SK-N-SH (cell line): ENCODE measurements around the gene NAV2. TPM values are rescaled to one million over a fixed set of nuclear protein-coding genes. Genes with fewer than 3 reads are reported as not detected.

Source experiments
- CTCF ChIA-PET: fragments of 300-600, 350-600 bp; formaldehyde crosslinking; extraction: SDS; loops from one replicate; lab custom pipeline; 2021; lab: Yijun Ruan, JAX
- POLR2A ChIA-PET: fragments of 350-600 bp; sonication (Branson Sonifier 250); formaldehyde crosslinking; extraction: SDS; loops from one replicate; lab custom pipeline; 2020; ENCODE audit warnings: antibody characterized with exemption, inconsistent platforms; lab: Yijun Ruan, JAX
- DNase-seq: peaks from one replicate; pipeline ENCODE4 v3.0.0; 2012
- H2AFZ ChIP-seq: fragments of 200-600 bp; sonication (generic); 2 replicates; pipeline ENCODE4 v1.8.1; 2016; ENCODE audit warnings: antibody characterized with exemption, mild to moderate bottlenecking, low read depth
- H3F3A ChIP-seq: fragments of 200-600 bp; sonication (generic); replicated peaks from 2 replicates; pipeline ENCODE3; 2016; ENCODE audit warnings: antibody characterized with exemption, mild to moderate bottlenecking; ENCODE audit not compliant: insufficient read depth
- H3K27ac ChIP-seq, 2 experiments: fragments of 200-500 bp in 1 of 2; fragments of 200-600 bp in 1 of 2; sonication (Bioruptor generic) in 1 of 2; sonication (generic), shearing (Covaris generic) in 1 of 2; 2 replicates each; pipeline versions ENCODE4 v1.5.1 to v1.6.1; 2014 to 2016; ENCODE audit warnings: low read depth in 2 of 2, inconsistent platforms in 1 of 2, low read length in 1 of 2, mild to moderate bottlenecking in 1 of 2, mixed read lengths in 1 of 2
- H3K27me3 ChIP-seq: fragments of 200-600 bp; sonication (generic), shearing (Covaris generic); 2 replicates; pipeline ENCODE4 v1.6.1; 2016; ENCODE audit warnings: mixed run types; ENCODE audit not compliant: insufficient read depth
- H3K36me3 ChIP-seq, 2 experiments: fragments of 200-500 bp in 1 of 2; fragments of 200-600 bp in 1 of 2; sonication (Bioruptor generic) in 1 of 2; sonication (generic) in 1 of 2; replicated peaks in 1 of 2; 2 replicates each; pipeline versions ENCODE3 to v1.5.1; 2014 to 2016; ENCODE audit warnings: low read length in 1 of 2, mild to moderate bottlenecking in 1 of 2; ENCODE audit not compliant: insufficient read depth in 2 of 2, control insufficient read depth in 1 of 2
- H3K4me1 ChIP-seq, 2 experiments: fragments of 200-500 bp in 1 of 2; fragments of 200-600 bp in 1 of 2; sonication (Bioruptor generic) in 1 of 2; sonication (generic), shearing (Covaris generic) in 1 of 2; 2 replicates each; pipeline versions ENCODE4 v1.5.1 to v1.6.1; 2014 to 2016; ENCODE audit warnings: low read depth in 1 of 2, low read length in 1 of 2, mixed run types in 1 of 2; ENCODE audit not compliant: insufficient read depth in 2 of 2, control insufficient read depth in 1 of 2
- H3K4me2 ChIP-seq: fragments of 200-600 bp; sonication (generic), shearing (Covaris generic); 2 replicates; pipeline ENCODE4 v1.6.1; 2017; ENCODE audit warnings: mixed run types
- H3K4me3 ChIP-seq, 2 experiments: fragments of 200-500 bp in 1 of 2; fragments of 200-600 bp in 1 of 2; sonication (Bioruptor generic) in 1 of 2; sonication (generic), shearing (Covaris generic) in 1 of 2; 2 replicates each; pipeline versions ENCODE4 v1.5.1 to v1.8.1; 2014 to 2016; ENCODE audit warnings: low read depth in 2 of 2, inconsistent platforms in 1 of 2, low read length in 1 of 2, mild to moderate bottlenecking in 1 of 2, mixed read lengths in 1 of 2, moderate library complexity in 1 of 2
- H3K79me2 ChIP-seq: fragments of 200-600 bp; sonication (generic); 2 replicates; pipeline ENCODE4 v1.8.1; 2017; ENCODE audit warnings: mild to moderate bottlenecking; ENCODE audit not compliant: insufficient read depth
- H3K9ac ChIP-seq: fragments of 200-600 bp; sonication (generic); 2 replicates; pipeline ENCODE4 v1.6.1; 2017; ENCODE audit warnings: mixed run types
- H3K9me2 ChIP-seq: fragments of 200-600 bp; sonication (generic); 2 replicates; pipeline ENCODE4 v1.6.1; 2017; ENCODE audit warnings: mixed run types
- H3K9me3 ChIP-seq: fragments of 200-600 bp; sonication (generic); 2 replicates; pipeline ENCODE4 v1.6.1; 2017; ENCODE audit warnings: mixed run types, mild to moderate bottlenecking, moderate library complexity
- H4K20me1 ChIP-seq: fragments of 200-600 bp; sonication (generic); 2 replicates; pipeline ENCODE4 v1.6.1; 2017; ENCODE audit warnings: mild to moderate bottlenecking, mixed run types; ENCODE audit not compliant: insufficient read depth
- ELF1 ChIP-seq: IDR thresholded peaks from 2 replicates; pipeline ENCODE4 v1.4.0; 2012
- EZH2phosphoT487 ChIP-seq: fragments of 200-600 bp; sonication (generic); IDR thresholded peaks from 2 replicates; pipeline ENCODE4 v1.6.1; 2017; ENCODE audit warnings: low read depth, mixed run types, mild to moderate bottlenecking, antibody characterized with exemption, moderate library complexity, borderline replicate concordance
- FOXM1 ChIP-seq: IDR thresholded peaks from 2 replicates; pipeline ENCODE4 v1.4.0; 2012; ENCODE audit warnings: low read depth, mild to moderate bottlenecking
- MEF2A ChIP-seq: IDR thresholded peaks from 2 replicates; pipeline ENCODE4 v1.4.0; 2012; ENCODE audit warnings: low read depth, borderline replicate concordance
- MXI1 ChIP-seq: IDR thresholded peaks from 2 replicates; pipeline ENCODE4 v1.6.1; 2012; ENCODE audit warnings: mild to moderate bottlenecking, low read depth, low read length, improper control_type of control experiment
- RFX5 ChIP-seq: IDR thresholded peaks from 2 replicates; pipeline ENCODE4 v1.6.1; 2012; ENCODE audit warnings: mild to moderate bottlenecking, improper control_type of control experiment, low read length
- RXRA ChIP-seq: IDR thresholded peaks from 2 replicates; pipeline ENCODE4 v1.4.0; 2012; ENCODE audit warnings: low read depth, mild to moderate bottlenecking, borderline replicate concordance
- SIN3A ChIP-seq: IDR thresholded peaks from 2 replicates; pipeline ENCODE4 v1.6.1; 2012; ENCODE audit warnings: low read depth, mild to moderate bottlenecking, low read length, moderate library complexity, borderline replicate concordance
- TCF12 ChIP-seq: IDR thresholded peaks from 2 replicates; pipeline ENCODE4 v1.4.0; 2012
- WGBS: methylation state at CpG from one replicate; pipeline ENCODE4 v1.1.6; 2017; ENCODE audit warnings: low lambda C conversion rate; 5-methylcytosine and 5-hydroxymethylcytosine counted together
- polyA plus RNA-seq, 3 experiments: library from polyadenylated mRNA; depleted of rRNA; stranded (reverse); fragments of >200 nt; gene quantifications; 2 replicates each; pipeline ENCODE4 v1.2.3, GENCODE V29; 2012
- TF ChIP-seq, protein P1 (sequence below): fragments of 200-600 bp; sonication (generic); IDR thresholded peaks from 2 replicates; pipeline ENCODE4 v1.6.1; 2017; ENCODE audit warnings: antibody characterized with exemption, mild to moderate bottlenecking, moderate library complexity
- TF ChIP-seq, protein P2 (sequence below): fragments of 150-350 bp; IDR thresholded peaks from 2 replicates; pipeline ENCODE4 v1.6.1; 2016; ENCODE audit warnings: mild to moderate bottlenecking, low read depth, low read length
- TF ChIP-seq, protein P3 (sequence below): IDR thresholded peaks from 2 replicates; pipeline ENCODE4 v1.4.0; 2012; ENCODE audit warnings: low read depth, borderline replicate concordance
- TF ChIP-seq, protein P4 (sequence below): IDR thresholded peaks from 2 replicates; pipeline ENCODE4 v1.6.1; 2012; ENCODE audit warnings: mild to moderate bottlenecking, low read depth, low read length, moderate library complexity
- TF ChIP-seq, protein P5 (sequence below): fragments of 150-350 bp; IDR thresholded peaks from 2 replicates; pipeline ENCODE4 v1.6.1; 2017; ENCODE audit warnings: antibody characterized with exemption, low read length, low read depth, borderline replicate concordance

Gene NAV2
- polyA plus RNA-seq, 1 of the 3 experiments (the other 2 are of a cell fraction): 26.2 TPM

DNA sequence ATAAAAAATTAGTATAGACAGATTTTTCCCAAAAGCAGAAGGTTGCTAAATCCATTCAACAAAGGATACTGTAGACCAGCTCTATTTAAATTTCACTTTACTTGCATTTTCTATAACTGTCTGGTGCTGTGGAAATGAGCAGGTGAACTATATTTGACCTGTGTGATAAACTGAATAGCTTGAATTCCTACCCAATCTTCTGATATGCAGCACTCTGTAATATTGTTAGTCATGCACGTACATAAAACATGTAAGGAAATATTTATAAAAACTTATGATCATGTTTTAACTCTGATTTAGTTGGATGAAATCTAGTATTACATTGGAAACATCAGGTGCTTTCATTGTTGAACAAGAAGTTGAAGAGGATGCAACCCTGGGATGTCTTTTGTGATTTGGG lies 234.0 kb downstream of the NAV2 start:
- ChIA-PET POLR2A (no interaction called here), CTCF (interaction anchor here (1.1 to 3.3 kb wide), 4 partner anchors 12 to 181 kb away, joined by 3 to 11 read pairs (median 4); no protein-coding TSS in a partner anchor)
- H3K9me2 ChIP-seq: no peaks in the 10 kb centered on the region
- peaks cover 1 to 18% of the 10 kb centered on the region in 2 experiments; a peak in 3 of 4 replicates for H3K4me1 ChIP-seq
- peaks cover 36% of the 10 kb centered on the region for H3F3A ChIP-seq
- no peak for DNase-seq
- no peak overlapping the region for H3K4me3 ChIP-seq
- H3K9me3 ChIP-seq: no peaks in the 10 kb centered on the region
- peak overlapping the region in 1 of 2 experiments; percentile 31; a peak in 3 of 4 replicates for H3K27ac ChIP-seq
- TF ChIP-seq, protein P1, sequence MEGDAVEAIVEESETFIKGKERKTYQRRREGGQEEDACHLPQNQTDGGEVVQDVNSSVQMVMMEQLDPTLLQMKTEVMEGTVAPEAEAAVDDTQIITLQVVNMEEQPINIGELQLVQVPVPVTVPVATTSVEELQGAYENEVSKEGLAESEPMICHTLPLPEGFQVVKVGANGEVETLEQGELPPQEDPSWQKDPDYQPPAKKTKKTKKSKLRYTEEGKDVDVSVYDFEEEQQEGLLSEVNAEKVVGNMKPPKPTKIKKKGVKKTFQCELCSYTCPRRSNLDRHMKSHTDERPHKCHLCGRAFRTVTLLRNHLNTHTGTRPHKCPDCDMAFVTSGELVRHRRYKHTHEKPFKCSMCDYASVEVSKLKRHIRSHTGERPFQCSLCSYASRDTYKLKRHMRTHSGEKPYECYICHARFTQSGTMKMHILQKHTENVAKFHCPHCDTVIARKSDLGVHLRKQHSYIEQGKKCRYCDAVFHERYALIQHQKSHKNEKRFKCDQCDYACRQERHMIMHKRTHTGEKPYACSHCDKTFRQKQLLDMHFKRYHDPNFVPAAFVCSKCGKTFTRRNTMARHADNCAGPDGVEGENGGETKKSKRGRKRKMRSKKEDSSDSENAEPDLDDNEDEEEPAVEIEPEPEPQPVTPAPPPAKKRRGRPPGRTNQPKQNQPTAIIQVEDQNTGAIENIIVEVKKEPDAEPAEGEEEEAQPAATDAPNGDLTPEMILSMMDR: no peak
- TF ChIP-seq, protein P2, sequence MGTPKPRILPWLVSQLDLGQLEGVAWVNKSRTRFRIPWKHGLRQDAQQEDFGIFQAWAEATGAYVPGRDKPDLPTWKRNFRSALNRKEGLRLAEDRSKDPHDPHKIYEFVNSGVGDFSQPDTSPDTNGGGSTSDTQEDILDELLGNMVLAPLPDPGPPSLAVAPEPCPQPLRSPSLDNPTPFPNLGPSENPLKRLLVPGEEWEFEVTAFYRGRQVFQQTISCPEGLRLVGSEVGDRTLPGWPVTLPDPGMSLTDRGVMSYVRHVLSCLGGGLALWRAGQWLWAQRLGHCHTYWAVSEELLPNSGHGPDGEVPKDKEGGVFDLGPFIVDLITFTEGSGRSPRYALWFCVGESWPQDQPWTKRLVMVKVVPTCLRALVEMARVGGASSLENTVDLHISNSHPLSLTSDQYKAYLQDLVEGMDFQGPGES: no peak
- TF ChIP-seq, protein P3, sequence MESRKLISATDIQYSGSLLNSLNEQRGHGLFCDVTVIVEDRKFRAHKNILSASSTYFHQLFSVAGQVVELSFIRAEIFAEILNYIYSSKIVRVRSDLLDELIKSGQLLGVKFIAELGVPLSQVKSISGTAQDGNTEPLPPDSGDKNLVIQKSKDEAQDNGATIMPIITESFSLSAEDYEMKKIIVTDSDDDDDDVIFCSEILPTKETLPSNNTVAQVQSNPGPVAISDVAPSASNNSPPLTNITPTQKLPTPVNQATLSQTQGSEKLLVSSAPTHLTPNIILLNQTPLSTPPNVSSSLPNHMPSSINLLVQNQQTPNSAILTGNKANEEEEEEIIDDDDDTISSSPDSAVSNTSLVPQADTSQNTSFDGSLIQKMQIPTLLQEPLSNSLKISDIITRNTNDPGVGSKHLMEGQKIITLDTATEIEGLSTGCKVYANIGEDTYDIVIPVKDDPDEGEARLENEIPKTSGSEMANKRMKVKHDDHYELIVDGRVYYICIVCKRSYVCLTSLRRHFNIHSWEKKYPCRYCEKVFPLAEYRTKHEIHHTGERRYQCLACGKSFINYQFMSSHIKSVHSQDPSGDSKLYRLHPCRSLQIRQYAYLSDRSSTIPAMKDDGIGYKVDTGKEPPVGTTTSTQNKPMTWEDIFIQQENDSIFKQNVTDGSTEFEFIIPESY: no peak
- 64% methylated on average over 1 of the region's 1 CpG for WGBS
- no peaks in the 10 kb centered on the region for H3K27me3 ChIP-seq
- H3K79me2 ChIP-seq: peaks cover 54% of the 10 kb centered on the region
- no peaks in the 10 kb centered on the region for H4K20me1 ChIP-seq
- H2AFZ ChIP-seq: no peak overlapping the region
- H3K9ac ChIP-seq: no peak overlapping the region
- peaks cover 72 to 86% of the 10 kb centered on the region in 2 experiments for H3K36me3 ChIP-seq
- H3K4me2 ChIP-seq: no peak overlapping the region

DNA sequence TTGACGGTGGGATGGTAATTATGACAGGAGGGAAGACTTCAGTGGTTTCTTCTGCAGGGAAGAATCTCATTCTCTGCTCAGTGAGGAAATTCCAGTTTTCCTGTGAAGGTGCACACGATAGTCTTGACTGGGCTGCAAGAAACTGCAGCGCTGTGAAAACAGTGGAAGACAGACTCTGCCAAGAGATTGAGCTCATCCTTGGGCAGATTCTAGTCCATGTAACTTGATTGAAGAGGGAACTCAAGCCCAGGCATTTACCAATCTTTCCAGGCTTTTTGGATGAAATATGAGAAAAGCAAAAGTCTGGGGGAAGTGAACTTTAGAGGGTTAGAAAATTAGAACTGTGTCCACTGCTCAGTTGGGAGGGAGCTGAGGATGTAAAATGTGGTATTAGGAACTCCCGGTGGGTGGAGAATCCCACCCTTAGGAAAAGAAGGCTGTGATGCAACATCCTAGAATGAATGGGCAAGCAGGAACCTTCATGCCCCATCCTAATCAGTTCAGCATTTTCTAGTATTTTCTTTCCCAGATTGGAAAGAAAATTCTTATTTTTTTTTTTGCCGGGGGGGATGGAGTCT lies 235.0 kb downstream of the NAV2 start:
- H3K36me3 ChIP-seq: peaks cover 64 to 86% of the 10 kb centered on the region in 2 experiments
- no peak overlapping the region for H3K9ac ChIP-seq
- ChIA-PET CTCF (interaction anchor here (0.7 to 3.3 kb wide), 7 partner anchors 9 to 180 kb away, joined by 3 to 11 read pairs (median 3); no protein-coding TSS in a partner anchor), POLR2A (no interaction called here)
- H3K4me1 ChIP-seq: peaks cover 11 to 26% of the 10 kb centered on the region in 2 experiments
- no peaks in the 10 kb centered on the region for H3K9me2 ChIP-seq
- peaks cover 54% of the 10 kb centered on the region for H3K79me2 ChIP-seq
- no peaks in the 10 kb centered on the region for H3K9me3 ChIP-seq
- WGBS: 73% methylated on average over 5 of the region's 5 CpGs
- no peaks in the 10 kb centered on the region for H3K27me3 ChIP-seq
- no peaks in the 10 kb centered on the region for H4K20me1 ChIP-seq
- peak overlapping the region in 1 of 2 experiments; percentile 31; a peak in 3 of 4 replicates for H3K27ac ChIP-seq
- DNase-seq: no peak
- no peak overlapping the region for H3K4me3 ChIP-seq
- no peak overlapping the region for H3K4me2 ChIP-seq
- no peak overlapping the region for H2AFZ ChIP-seq
- H3F3A ChIP-seq: peaks cover 46% of the 10 kb centered on the region
- TF ChIP-seq MXI1 (no peak), ELF1 (no peak), RXRA (no peak), TCF12 (no peak), RFX5 (no peak), EZH2phosphoT487 (no peak), MEF2A (no peak), FOXM1 (no peak), SIN3A (no peak)
- TF ChIP-seq, protein P4, sequence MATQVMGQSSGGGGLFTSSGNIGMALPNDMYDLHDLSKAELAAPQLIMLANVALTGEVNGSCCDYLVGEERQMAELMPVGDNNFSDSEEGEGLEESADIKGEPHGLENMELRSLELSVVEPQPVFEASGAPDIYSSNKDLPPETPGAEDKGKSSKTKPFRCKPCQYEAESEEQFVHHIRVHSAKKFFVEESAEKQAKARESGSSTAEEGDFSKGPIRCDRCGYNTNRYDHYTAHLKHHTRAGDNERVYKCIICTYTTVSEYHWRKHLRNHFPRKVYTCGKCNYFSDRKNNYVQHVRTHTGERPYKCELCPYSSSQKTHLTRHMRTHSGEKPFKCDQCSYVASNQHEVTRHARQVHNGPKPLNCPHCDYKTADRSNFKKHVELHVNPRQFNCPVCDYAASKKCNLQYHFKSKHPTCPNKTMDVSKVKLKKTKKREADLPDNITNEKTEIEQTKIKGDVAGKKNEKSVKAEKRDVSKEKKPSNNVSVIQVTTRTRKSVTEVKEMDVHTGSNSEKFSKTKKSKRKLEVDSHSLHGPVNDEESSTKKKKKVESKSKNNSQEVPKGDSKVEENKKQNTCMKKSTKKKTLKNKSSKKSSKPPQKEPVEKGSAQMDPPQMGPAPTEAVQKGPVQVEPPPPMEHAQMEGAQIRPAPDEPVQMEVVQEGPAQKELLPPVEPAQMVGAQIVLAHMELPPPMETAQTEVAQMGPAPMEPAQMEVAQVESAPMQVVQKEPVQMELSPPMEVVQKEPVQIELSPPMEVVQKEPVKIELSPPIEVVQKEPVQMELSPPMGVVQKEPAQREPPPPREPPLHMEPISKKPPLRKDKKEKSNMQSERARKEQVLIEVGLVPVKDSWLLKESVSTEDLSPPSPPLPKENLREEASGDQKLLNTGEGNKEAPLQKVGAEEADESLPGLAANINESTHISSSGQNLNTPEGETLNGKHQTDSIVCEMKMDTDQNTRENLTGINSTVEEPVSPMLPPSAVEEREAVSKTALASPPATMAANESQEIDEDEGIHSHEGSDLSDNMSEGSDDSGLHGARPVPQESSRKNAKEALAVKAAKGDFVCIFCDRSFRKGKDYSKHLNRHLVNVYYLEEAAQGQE: no peak
- TF ChIP-seq, protein P5, sequence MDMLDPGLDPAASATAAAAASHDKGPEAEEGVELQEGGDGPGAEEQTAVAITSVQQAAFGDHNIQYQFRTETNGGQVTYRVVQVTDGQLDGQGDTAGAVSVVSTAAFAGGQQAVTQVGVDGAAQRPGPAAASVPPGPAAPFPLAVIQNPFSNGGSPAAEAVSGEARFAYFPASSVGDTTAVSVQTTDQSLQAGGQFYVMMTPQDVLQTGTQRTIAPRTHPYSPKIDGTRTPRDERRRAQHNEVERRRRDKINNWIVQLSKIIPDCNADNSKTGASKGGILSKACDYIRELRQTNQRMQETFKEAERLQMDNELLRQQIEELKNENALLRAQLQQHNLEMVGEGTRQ: no peak
